Loucy (cell line): ENCODE measurements around the gene TMEM240.

Experiments used
- H2AFZ ChIP-seq: fragments of 200-600 bp; sonication (generic); 2 replicates; pipeline ENCODE4 v1.6.0; 2016; ENCODE audit warnings: antibody characterized with exemption, mild to moderate bottlenecking, low read length, moderate library complexity
- H3F3A ChIP-seq: fragments of 200-600 bp; 2 replicates; pipeline ENCODE4 v1.6.0; 2016; ENCODE audit warnings: antibody characterized with exemption, low read depth, mild to moderate bottlenecking
- H3K27me3 ChIP-seq: fragments of 200-600 bp; sonication (generic); 2 replicates; pipeline ENCODE4 v1.6.1; 2014; ENCODE audit warnings: low read length, mild to moderate bottlenecking; ENCODE audit not compliant: insufficient read depth, poor library complexity, severe bottlenecking
- H3K36me3 ChIP-seq: fragments of 200-600 bp; sonication (generic); 2 replicates; pipeline ENCODE4 v1.6.1; 2016; ENCODE audit warnings: low read length; ENCODE audit not compliant: insufficient read depth
- H3K4me1 ChIP-seq: fragments of 200-600 bp; sonication (generic); 2 replicates; pipeline ENCODE4 v1.5.1; 2014; ENCODE audit warnings: low read length, mild to moderate bottlenecking; ENCODE audit not compliant: insufficient read depth, poor library complexity, severe bottlenecking
- H3K4me2 ChIP-seq: fragments of 200-600 bp; sonication (generic); 2 replicates; pipeline ENCODE4 v1.6.0; 2014; ENCODE audit warnings: antibody characterized with exemption, low read length, low read depth, mild to moderate bottlenecking; ENCODE audit not compliant: poor library complexity, severe bottlenecking
- H3K4me3 ChIP-seq: fragments of 200-600 bp; sonication (generic); 2 replicates; pipeline ENCODE4 v1.5.1; 2014; ENCODE audit warnings: low read length, mild to moderate bottlenecking, mixed read lengths; ENCODE audit not compliant: poor library complexity, severe bottlenecking
- H3K79me2 ChIP-seq: fragments of 200-600 bp; sonication (generic); 2 replicates; pipeline ENCODE4 v1.6.1; 2014; ENCODE audit warnings: low read length; ENCODE audit not compliant: insufficient read depth
- H3K9ac ChIP-seq: fragments of 200-600 bp; sonication (generic); 2 replicates; pipeline ENCODE4 v1.6.0; 2014; ENCODE audit warnings: mild to moderate bottlenecking, low read depth, low read length, moderate library complexity; ENCODE audit not compliant: poor library complexity, severe bottlenecking
- H3K9me2 ChIP-seq: fragments of 200-600 bp; sonication (generic); replicated peaks from 2 replicates; pipeline ENCODE4 v1.6.1; 2016; ENCODE audit warnings: low read depth, low read length, mixed read lengths
- H3K9me3 ChIP-seq: fragments of 200-600 bp; sonication (generic); 2 replicates; pipeline ENCODE4 v1.6.1; 2014; ENCODE audit warnings: mild to moderate bottlenecking, antibody characterized with exemption, low read length, low read depth; ENCODE audit not compliant: insufficient read depth
- H4K20me1 ChIP-seq: fragments of 200-600 bp; sonication (generic); 2 replicates; pipeline ENCODE4 v1.6.0; 2014; ENCODE audit warnings: antibody characterized with exemption, low read length, mild to moderate bottlenecking; ENCODE audit not compliant: insufficient read depth, poor library complexity, severe bottlenecking
- EZH2phosphoT487 ChIP-seq: fragments of 200-600 bp; IDR thresholded peaks from 2 replicates; pipeline ENCODE4 v1.6.1; 2018; ENCODE audit warnings: antibody characterized with exemption, mild to moderate bottlenecking, moderate library complexity, borderline replicate concordance
- TF ChIP-seq, protein P1 (sequence below): fragments of 200-600 bp; sonication (generic); conservative IDR thresholded peaks from 2 replicates; pipeline ENCODE4 v1.5.1; 2014; ENCODE audit warnings: mild to moderate bottlenecking, antibody characterized with exemption, low read length

Gene TMEM240

GRCh38 chr1:1563688-1564087, 23.3 kb upstream of the TMEM240 start:
- Histone ChIP-seq H3K9me2 (no peaks in the 10 kb centered on the region), H3K79me2 (peaks cover 44% of the 10 kb centered on the region), H3K9me3 (no peaks in the 10 kb centered on the region), H3K27me3 (no peaks in the 10 kb centered on the region), H3K4me2 (no peak overlapping the region), H3K36me3 (peaks cover 54% of the 10 kb centered on the region; the same call in 1 of the 2 replicates), H3K4me3 (no peak overlapping the region), H3K9ac (no peak overlapping the region), H3F3A (no peaks in the 10 kb centered on the region), H3K4me1 (peaks cover 3% of the 10 kb centered on the region), H4K20me1 (peaks cover 34% of the 10 kb centered on the region), H2AFZ (no peak overlapping the region)
- TF ChIP-seq, protein P1, sequence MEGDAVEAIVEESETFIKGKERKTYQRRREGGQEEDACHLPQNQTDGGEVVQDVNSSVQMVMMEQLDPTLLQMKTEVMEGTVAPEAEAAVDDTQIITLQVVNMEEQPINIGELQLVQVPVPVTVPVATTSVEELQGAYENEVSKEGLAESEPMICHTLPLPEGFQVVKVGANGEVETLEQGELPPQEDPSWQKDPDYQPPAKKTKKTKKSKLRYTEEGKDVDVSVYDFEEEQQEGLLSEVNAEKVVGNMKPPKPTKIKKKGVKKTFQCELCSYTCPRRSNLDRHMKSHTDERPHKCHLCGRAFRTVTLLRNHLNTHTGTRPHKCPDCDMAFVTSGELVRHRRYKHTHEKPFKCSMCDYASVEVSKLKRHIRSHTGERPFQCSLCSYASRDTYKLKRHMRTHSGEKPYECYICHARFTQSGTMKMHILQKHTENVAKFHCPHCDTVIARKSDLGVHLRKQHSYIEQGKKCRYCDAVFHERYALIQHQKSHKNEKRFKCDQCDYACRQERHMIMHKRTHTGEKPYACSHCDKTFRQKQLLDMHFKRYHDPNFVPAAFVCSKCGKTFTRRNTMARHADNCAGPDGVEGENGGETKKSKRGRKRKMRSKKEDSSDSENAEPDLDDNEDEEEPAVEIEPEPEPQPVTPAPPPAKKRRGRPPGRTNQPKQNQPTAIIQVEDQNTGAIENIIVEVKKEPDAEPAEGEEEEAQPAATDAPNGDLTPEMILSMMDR, result no peak
- TF ChIP-seq EZH2phosphoT487, result no peak

DNA sequence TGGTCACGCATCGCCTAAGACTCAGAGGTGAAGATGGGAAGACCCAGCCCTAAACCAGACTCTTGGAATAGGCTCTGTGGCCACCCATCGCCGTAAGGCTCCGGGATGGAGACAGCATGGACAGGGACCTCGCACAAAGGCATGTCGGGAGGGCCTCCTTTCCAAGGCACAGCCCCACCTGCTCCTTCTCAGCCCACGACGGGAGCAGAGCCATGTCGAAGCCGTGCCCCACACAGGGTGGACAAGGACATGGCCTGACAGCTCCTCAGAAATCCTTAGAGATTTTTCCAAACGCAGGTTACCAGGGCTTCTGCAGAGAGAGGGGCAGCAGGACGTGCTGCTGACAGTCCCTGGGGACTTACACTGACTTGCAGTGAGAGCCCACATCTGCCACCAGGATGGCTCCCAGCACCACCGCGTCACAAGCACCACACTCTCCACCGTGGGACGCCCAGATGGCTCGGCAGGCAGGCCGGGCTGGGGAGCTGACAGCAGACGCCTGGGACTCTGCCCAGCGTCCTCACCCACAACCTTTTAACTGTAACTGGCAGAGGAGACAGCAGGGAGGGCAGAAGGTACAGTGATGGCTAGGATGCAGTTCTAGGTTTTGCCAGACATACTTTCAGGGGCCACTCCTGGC, 22.3 kb upstream of the TMEM240 start:
- no peaks in the 10 kb centered on the region for H3K4me1 ChIP-seq
- peaks cover 25% of the 10 kb centered on the region for H4K20me1 ChIP-seq
- H3K36me3 ChIP-seq, result peaks cover 54% of the 10 kb centered on the region; the same call in 1 of the 2 replicates
- H2AFZ ChIP-seq, result no peak overlapping the region
- no peaks in the 10 kb centered on the region for H3F3A ChIP-seq
- no peaks in the 10 kb centered on the region for H3K27me3 ChIP-seq
- H3K79me2 ChIP-seq, result peaks cover 34% of the 10 kb centered on the region
- TF ChIP-seq, protein P1, result no peak
- no peaks in the 10 kb centered on the region for H3K9me2 ChIP-seq
- no peaks in the 10 kb centered on the region for H3K9me3 ChIP-seq
- no peak overlapping the region for H3K4me3 ChIP-seq
- H3K4me2 ChIP-seq, result no peak overlapping the region
- no peak overlapping the region for H3K9ac ChIP-seq

DNA sequence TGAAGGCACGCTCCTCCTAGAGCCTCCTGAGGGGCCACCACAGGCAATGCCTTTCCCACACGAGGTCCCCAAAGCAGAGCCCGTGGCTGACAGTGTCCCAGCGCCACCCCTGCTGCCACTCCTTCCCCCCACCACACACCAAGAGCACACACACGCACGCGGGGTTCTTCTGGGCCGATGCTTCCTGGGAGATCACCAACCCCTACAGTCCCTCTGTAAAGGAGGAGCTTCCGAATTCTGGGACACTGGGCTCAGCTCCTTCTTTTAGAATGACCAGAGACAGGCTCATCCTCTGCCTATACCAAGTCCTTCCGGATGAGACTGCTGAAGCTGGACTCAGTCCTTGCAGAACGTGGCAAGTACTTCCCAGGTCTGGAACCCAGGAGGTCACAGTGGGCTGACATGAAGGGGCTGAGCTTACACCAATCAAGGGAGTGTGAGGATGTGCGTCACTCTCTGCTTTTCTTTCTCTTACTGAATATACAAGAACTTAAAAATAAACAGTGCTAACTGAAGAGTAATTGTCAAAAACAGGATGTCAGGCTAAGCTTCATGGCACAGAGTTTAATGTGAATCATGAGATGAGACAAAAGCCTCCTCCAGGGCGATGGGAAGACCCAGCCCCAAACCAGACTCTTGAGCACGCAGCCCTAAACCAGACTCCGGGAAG, 21.5 kb upstream of the TMEM240 start:
- H2AFZ ChIP-seq, result no peak overlapping the region
- H3K79me2 ChIP-seq, result peaks cover 27% of the 10 kb centered on the region
- peaks cover 20% of the 10 kb centered on the region for H4K20me1 ChIP-seq
- H3K9me2 ChIP-seq, result no peaks in the 10 kb centered on the region
- H3K9me3 ChIP-seq, result no peaks in the 10 kb centered on the region
- H3K4me1 ChIP-seq, result no peaks in the 10 kb centered on the region
- H3K4me2 ChIP-seq, result no peak overlapping the region
- no peak for TF ChIP-seq EZH2phosphoT487
- TF ChIP-seq, protein P1, result no peak
- H3K4me3 ChIP-seq, result no peak overlapping the region
- H3K9ac ChIP-seq, result no peak overlapping the region
- no peaks in the 10 kb centered on the region for H3F3A ChIP-seq
- peaks cover 51% of the 10 kb centered on the region; the same call in 1 of the 2 replicates for H3K36me3 ChIP-seq
- no peaks in the 10 kb centered on the region for H3K27me3 ChIP-seq
